NCI-H2107 (cell line): ENCODE measurements around the gene MAFG.

Source experiments
- DNase-seq: peaks from one replicate; lab custom pipeline; 2025; lab: John Stamatoyannopoulos, UW

MAFG gene

GRCh38 chr17:81898029-81898866 lies 29.3 kb downstream of the MAFG start:
- no peak for DNase-seq

DNA sequence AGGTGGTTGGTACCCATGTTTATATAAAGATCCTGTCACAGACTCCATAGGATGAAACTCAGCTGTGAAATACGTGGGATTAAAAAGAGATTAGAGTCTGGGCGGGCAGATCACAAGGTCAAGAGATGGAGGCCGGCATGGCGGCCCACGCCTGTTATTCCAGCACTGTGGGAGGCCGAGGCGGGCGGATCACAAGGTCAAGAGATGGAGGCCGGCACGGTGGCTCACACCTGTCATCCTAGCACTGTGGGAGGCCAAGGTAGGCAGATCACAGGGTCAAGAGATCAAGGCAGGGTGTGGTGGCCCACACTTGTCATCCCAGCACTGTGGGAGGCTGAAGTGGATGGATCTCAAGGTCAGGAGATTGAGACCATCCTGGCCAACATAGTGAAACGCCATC lies 32.1 kb downstream of the MAFG start:
- no peak for DNase-seq

DNA sequence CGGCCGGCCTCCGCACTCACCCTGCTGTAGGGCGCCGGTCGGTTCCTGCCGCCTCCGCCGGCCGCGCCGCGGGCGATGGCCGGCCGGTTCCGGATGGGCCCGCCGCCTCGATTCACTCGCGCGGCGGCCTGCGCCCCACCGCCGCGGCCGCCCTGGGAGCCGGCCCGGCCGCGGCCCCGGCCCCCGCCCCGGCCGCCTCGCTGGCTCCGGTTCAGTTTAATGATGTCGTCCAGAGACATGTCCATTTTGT lies 36.3 kb downstream of the MAFG start:
- DNase-seq, result no peak

DNA sequence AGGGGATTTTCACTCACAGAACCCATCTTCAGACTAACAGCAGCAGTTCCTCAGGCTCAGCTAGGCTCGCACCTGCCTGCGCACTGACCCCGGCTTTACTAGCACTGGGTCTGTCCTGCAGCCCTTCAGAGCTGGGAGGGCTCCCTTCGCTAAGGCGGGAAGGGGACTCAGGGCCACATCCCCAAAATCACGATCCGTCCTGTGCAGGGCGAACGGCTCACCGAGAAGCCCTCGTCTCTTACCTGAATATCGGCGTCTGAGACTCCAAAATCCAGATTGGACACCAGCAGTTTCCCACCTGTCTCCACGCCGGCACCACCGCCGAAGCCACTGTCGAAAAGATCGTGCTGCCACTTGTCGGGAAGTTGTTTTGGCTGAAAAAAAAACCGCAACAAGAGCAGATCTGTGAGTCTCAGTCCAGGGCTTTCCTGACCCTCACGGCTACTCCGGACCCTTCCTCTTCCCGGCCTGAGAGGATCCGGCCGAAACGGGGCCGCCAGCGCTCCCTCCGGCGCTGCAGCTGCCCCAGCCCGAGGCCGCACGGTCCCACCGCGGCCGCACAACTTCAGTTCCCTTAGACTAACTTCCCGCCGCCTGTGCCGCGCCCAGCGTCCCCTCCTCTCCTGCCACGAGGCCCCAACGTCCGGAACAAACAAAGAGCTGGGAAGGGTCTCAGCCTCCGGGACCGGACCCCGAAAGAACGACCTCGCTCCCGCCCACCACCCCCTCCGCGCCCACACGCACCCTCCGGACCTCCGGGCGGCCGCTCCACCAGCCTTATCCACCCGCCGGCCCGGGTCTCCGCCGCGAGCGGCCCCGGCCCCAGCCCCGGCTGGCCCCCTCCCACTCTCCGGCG lies 36.9 kb downstream of the MAFG start:
- DNase-seq, result no peak

- no peak for DNase-seq
Measured at GRCh38 chr17:81889602-81890001, 37.9 kb downstream of the MAFG start.

- no peak for DNase-seq
Measured at GRCh38 chr17:81888988-81889595, 38.4 kb downstream of the MAFG start.

DNA sequence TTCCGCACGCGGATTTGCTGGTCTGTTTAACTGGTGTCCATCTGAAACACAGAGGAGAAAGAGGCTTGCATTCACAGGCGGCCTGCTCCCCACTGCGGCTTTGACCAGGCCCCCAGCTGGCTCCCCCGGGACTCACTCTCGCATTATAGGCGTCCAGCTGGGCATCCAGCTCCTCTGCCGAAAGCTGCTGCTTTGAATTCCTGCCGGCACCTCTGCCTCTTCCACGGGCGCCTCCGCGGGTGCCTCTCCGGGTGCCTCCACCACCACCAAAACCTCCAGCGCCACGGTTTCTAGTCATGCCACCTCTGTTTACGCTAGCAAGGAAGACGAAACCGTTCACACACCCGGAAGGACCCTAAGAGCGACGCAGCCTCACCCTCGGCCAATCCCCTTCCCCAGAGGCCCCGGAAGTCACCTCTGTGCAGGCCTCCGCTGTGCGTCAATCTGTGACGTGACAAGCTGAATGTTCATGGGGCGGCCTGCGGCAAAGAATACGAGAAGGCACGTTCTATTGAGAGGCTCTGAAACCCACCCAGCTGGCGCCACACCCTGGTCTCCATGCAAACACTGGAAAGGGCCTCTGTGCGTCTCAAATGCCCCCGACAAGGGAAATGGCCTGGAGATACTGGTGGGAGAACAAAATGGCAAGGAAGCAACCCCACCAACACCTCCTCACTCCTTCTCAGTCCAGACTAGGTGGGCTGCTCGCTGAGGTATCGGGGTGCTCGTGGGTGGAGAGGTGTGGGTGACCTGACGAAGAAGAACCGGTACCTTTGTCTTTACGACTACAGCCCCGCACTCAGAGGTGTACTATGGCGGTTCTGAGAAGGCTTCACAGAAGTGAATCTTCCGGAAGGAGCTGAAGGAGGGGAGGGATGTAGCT lies 39.2 kb downstream of the MAFG start:
- DNase-seq, result no peak

DNA sequence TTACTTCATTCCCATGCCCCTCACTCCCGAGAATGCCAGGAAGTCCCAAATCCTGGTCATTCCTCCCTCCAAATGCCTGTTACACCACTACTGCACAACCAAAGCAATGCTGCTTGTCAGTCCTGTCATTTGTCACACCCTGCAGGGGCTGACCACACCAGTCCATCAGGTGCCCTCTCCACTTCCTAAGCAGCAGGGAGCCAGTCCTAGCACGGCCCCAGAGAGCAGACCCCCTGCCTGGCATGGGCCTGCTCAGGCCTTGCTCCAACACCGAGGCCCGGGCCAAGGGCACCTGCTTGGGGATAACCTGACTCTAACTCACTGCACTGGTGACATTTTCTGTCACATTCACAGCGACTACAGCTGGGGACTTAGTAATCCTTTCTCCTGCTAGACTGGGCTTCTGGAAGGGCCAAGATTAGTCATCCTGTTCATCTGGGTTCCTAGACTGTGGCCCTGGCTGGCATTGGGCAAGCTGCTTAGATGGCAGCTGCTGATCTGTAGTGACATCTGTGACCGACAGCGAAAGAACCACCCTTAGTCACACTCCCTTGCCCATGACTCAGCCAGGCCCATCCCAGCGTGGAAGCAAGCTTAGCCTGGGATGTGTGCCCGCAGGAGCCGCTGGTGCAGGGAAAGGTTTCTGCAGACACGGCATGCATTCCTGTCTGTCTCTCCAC lies 41.5 kb downstream of the MAFG start:
- no peak for DNase-seq

DNA sequence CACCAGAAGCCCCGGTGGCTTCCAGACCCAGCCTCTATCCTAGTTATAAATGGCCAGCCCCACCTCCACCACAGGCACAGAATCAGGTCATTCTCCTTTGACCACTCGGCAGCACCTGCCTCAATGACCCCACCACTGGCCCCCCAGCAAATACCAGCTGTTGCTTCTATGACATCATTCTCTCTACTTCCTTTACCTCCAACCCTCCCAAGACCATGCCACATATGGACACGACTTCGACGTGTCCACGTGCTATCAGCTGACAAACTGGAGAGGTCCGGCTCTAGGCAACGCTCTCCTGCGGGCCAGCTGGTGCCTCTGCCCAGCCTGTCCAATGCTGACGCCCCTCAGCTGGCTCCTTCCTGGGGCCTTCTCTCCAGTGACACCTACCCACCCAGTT lies 42.1 kb downstream of the MAFG start:
- DNase-seq, result no peak

- no peak for DNase-seq
Measured at GRCh38 chr17:81884968-81885367, 42.6 kb downstream of the MAFG start.

DNA sequence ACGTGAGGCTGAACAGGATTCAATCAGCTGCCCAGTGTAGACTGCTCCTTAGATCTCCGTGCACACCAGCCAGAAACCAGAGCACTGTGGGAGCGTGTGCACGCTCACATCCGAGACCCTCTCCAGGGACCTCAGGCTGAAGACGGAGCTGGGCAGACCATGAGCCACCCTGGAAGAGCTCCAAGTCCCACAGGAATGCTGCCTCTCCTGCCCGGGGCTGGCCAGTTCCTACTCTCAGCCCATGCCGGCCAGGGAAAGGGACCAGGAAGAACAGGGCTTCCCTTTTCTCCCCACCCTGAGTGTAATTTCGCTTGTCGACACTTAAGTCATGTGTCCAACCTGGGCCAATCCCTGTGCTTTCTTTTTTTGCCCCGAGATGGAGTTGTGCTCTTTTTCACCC lies 43.0 kb downstream of the MAFG start:
- DNase-seq, result no peak

GRCh38 chr17:81879121-81879520 lies 48.4 kb downstream of the MAFG start:
- DNase-seq, result no peak

DNA sequence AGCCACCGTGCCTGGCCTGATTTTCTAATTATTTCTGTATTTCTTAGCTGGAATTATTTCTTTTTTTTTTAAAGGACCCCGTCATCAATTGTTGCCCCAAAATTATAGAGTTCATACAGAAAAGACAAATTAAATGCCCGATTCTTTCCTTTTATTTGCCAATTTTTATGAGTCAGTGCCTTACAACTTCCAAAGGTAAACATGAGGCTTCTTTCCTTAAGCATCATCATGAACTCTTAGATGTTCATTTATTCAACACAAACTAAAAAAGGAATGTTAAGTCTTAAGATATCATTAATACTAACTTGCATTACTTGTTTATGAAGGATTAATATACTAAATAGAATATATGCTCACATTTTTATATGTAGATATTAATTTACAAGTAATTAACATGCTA lies 49.2 kb downstream of the MAFG start:
- no peak for DNase-seq

- no peak for DNase-seq
Measured at GRCh38 chr17:81877569-81877968, 50.0 kb downstream of the MAFG start.

GRCh38 chr17:81871387-81872230 lies 55.9 kb downstream of the MAFG start:
- DNase-seq, result peak; percentile 88

- no peak for DNase-seq
Measured at GRCh38 chr17:81870981-81871386, 56.6 kb downstream of the MAFG start, which contains the start of gene ARHGDIA. ARHGDIA (minus strand) TSS chr17:81871337; CDS start chr17:81869930, 1,407 bp downstream.

- no peak for DNase-seq
Measured at GRCh38 chr17:81870131-81870980, 57.2 kb downstream of the MAFG start.

- DNase-seq, result no peak
Measured at GRCh38 chr17:81869221-81870130, 58.1 kb downstream of the MAFG start.
